Transverse colon (tissue), 4 donors: ENCODE measurements around the gene CCDC85C. TPM values are rescaled to one million over a fixed set of nuclear protein-coding genes. Genes with fewer than 3 reads are reported as not detected.
A peak's percentile ranks its signal among the peaks of the same experiment; 100 is the strongest.

Experiments
- DNase-seq: peaks from one replicate; pipeline ENCODE4 v3.0.0-alpha.2; 2019
- H3K27ac ChIP-seq, 4 donors: fragments of 200-600 bp; sonication (generic); 2 replicates each; pipeline ENCODE4 v1.5.1; 2016 to 2018; ENCODE audit warnings: inconsistent platforms in 4 of 4
- H3K27me3 ChIP-seq: fragments of 200-600 bp; sonication (generic); 2 replicates; pipeline ENCODE4 v1.5.1; 2017; ENCODE audit warnings: inconsistent platforms
- H3K36me3 ChIP-seq, 4 donors: fragments of 200-600 bp; sonication (generic); 2 replicates each; pipeline ENCODE4 v1.5.1; 2017 to 2019; ENCODE audit warnings: inconsistent platforms in 4 of 4
- H3K4me1 ChIP-seq, 4 donors: fragments of 200-600 bp; sonication (generic); 2 replicates each; pipeline ENCODE4 v1.5.1; 2017 to 2020; ENCODE audit warnings: inconsistent platforms in 4 of 4
- H3K4me3 ChIP-seq, 4 donors: fragments of 200-600 bp; sonication (generic); 1 replicate in 1 of 4; 2 replicates in 3 of 4; pipeline versions ENCODE4 v1.5.1 to v1.6.1; 2017 to 2019; ENCODE audit warnings: inconsistent platforms in 4 of 4
- H3K9me3 ChIP-seq, 2 donors: fragments of 200-600 bp; sonication (generic); 2 replicates each; pipeline ENCODE4 v1.5.1; 2017 to 2019; ENCODE audit warnings: inconsistent platforms in 2 of 2
- CTCF ChIP-seq, 5 experiments: fragments of 200-600 bp in 3 of 5; fragments of 450-650 bp in 2 of 5; sonication (generic) in 3 of 5; IDR thresholded peaks; 1 replicate in 2 of 5; 2 replicates in 3 of 5; pipeline ENCODE4 v1.5.1; 2016 to 2017; ENCODE audit warnings: antibody characterized with exemption in 5 of 5, inconsistent platforms in 3 of 5, mild to moderate bottlenecking in 2 of 5, moderate library complexity in 1 of 5
- EP300 ChIP-seq: sonication (generic); formaldehyde crosslinking; IDR thresholded peaks from one replicate; pipeline ENCODE4 v1.6.1; 2017; ENCODE audit warnings: antibody characterized with exemption, low read depth
- POLR2A ChIP-seq: fragments of 450-650 bp; IDR thresholded peaks from one replicate; pipeline ENCODE4 v1.6.1; 2016; ENCODE audit warnings: antibody characterized with exemption, mild to moderate bottlenecking, moderate library complexity
- POLR2AphosphoS5 ChIP-seq, 3 donors: sonication (generic); formaldehyde crosslinking; IDR thresholded peaks; one replicate each; pipeline ENCODE4 v1.6.1; 2016; ENCODE audit warnings: antibody characterized with exemption in 3 of 3
- WGBS, 2 donors: methylation state at CpG; one replicate each; pipeline ENCODE4 v1.1.5; 2018; ENCODE audit warnings: low coverage in 1 of 2; 5-methylcytosine and 5-hydroxymethylcytosine counted together
- in situ Hi-C, 4 donors: fragments of 200-750 bp; cut with MboI; loops; one replicate each; pipeline versions ENCODE4 v1.15.0 to v1.15.1; 2017; ENCODE audit warnings: low sequenced_read_pairs in 3 of 4, low pct_ligation_motif_present in 1 of 4, low pct_unique_long_range_greater_than_20kb in 1 of 4
- intact Hi-C: fragments of 100-400 bp; cut with DNase I; formaldehyde crosslinking; loops from one replicate; pipeline ENCODE4 v1.15.1; 2023; ENCODE audit warnings: low total_unique reads
- total RNA-seq, 4 donors: library from RNA; depleted of rRNA; stranded (reverse); fragments of >200 nt; gene quantifications; one replicate each; pipeline ENCODE4 v1.1.0, GENCODE V29; 2016

The CCDC85C gene
- total RNA-seq, 4 donors from 2014 or later = 19.3 to 55.4 (median 45.7) TPM

DNA sequence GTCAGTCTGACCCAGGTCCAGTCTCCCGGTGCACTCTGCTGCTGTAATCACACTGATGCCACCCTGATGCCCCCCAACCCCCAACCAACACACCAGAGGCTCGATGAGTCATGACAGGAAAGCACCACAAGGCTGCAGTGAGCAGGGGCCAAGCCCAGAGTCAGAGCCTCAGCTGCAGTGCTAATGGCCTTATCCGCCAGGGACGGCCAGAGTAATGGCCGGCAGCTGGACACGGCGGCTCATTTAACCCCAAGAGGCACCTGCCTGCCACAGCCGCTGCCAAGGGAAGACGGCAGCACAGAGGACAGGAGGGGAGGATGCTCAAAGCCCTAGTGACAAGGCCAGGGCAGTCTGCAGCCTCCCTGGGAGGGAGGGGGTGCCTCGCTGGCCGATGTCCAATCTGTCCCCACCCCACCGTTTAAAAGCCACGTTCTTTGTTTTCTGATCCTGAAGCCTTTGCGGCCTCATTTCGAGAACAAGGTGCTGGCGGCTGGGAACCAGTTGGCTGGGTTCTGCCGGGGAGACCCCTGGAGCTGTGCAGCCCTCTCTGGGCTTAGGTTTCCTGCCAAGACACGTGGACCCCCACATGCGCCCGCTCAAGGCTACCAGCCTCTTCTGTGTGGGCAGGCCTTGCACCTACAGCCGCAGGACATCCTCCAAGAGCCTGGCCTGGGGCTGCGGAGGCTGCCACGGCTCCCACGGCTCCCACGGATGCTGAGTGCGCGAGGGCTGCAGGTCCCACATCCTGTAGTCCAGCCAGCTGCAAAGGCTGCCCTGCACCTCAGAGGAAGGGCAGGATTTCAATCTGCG is 13.1 kb downstream of the CCDC85C start:
- 75% methylated on average over 27 of the region's 28 CpGs; no CpG with 5 or more reads in 1 of the 2 donors for WGBS, 2 donors

DNA sequence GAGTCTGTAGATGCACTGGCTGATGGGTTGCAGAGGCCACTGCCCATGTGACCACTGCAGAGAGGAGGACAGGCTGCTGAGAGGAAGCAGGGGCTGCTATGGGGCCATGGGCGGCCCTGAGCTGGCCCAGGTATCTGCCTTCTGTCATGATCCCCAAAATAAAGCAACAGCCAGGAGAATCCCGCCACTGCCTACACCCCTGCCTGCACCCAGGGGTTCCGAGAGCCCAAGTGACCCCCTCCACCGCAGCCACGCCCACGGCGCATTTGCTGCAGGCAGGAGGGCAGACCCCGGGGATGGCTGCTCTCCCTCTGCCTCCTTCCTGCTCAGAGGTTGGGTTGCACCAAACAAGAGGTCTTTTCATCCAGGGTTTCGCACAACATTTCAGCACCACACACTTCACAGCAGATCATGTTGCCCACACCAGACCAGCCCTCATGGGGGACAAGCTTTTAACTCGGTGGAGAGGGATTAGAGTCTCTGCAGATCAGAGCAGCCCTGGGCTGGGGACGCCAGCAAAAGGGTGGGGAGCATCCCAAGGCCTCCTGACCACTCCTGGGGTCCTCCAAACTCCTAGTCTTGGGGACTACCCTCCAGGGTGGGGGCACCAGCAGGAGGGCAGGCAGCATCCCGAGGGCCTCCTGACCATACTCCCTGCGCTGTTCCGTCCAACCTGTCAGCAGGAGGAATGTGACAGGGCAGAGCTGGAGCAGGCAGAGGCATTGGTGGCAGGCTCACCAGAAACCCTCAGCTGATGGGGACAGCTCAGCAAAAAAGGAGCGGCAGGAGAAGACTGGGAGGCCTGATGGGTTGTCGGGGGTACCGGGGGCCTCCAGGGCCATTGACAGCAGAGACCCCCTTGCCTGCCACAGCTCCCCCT is 14.1 kb downstream of the CCDC85C start:
- no peak for DNase-seq
- Histone ChIP-seq H3K27ac (peak overlapping the region; percentile 30 to 59 (median 53)), H3K36me3 (no peaks in the 10 kb centered on the region), H3K4me1 (peaks cover 32 to 67% (median 51%) of the 10 kb centered on the region in 4 donors), H3K9me3 (no peaks in the 10 kb centered on the region), H3K27me3 (no peaks in the 10 kb centered on the region), H3K4me3 (no peak overlapping the region)
- TF ChIP-seq CTCF (IDR thresholded peaks at IDR 0.05) = no peak
- TF ChIP-seq POLR2AphosphoS5 (IDR thresholded peaks at IDR 0.05) = no peak
- TF ChIP-seq EP300 = no peak
- TF ChIP-seq POLR2A = no peak
- in situ Hi-C loops = no loop called here
- 79 to 90% methylated on average over 2 to 17 of the region's 17 CpGs for WGBS, 2 donors
- intact Hi-C loops = no loop called here

More for the DNA sequence above, 13.1 kb downstream of the CCDC85C start:
- in situ Hi-C loops (no loop called here), intact Hi-C loops (no loop called here)
- H3K27me3 ChIP-seq = no peaks in the 10 kb centered on the region
- no peak overlapping the region for H3K4me3 ChIP-seq
- H3K4me1 ChIP-seq = peaks cover 42 to 78% (median 60%) of the 10 kb centered on the region in 4 donors
- peak overlapping the region; percentile 30 to 59 (median 53) for H3K27ac ChIP-seq
- no peaks in the 10 kb centered on the region for H3K36me3 ChIP-seq
- DNase-seq = no peak
- no peak for TF ChIP-seq EP300
- peak in 1 of 5 experiments; percentile 12 for TF ChIP-seq CTCF (IDR thresholded peaks at IDR 0.05)
- H3K9me3 ChIP-seq = no peaks in the 10 kb centered on the region

- DNase-seq = no peak
- Histone ChIP-seq H3K4me3 (no peak overlapping the region), H3K9me3 (no peaks in the 10 kb centered on the region), H3K4me1 (peaks cover 28 to 59% (median 43%) of the 10 kb centered on the region in 4 donors), H3K27me3 (no peaks in the 10 kb centered on the region), H3K36me3 (no peaks in the 10 kb centered on the region), H3K27ac (peak overlapping the region; percentile 13 to 59 (median 53))
- WGBS, 2 donors = 50 to 75% methylated on average over 4 to 17 of the region's 18 CpGs
- in situ Hi-C loops (no loop called here), intact Hi-C loops (no loop called here)
- no peak for TF ChIP-seq EP300
- no peak for TF ChIP-seq CTCF (IDR thresholded peaks at IDR 0.05)
- no peak for TF ChIP-seq POLR2A
- TF ChIP-seq POLR2AphosphoS5 (IDR thresholded peaks at IDR 0.05) = no peak
These were observed 15.0 kb downstream of the CCDC85C start for GRCh38 chr14:99589031-99589441.
